Activated CD4-positive, CD25-positive, alpha-beta regulatory T cell treated with anti-CD3 and anti-CD28 coated beads, Interleukin-2, amount 50 U/mL, for 24 hours (primary cell): ENCODE data around the gene PKLR.

ENCODE experiments used
- ATAC-seq, 2 donors: fragments of 150-1000 bp; cut with Tn5 transposase; one replicate each; pipeline ENCODE4 v1.10.0; 2021; ENCODE audit warnings: mild to moderate bottlenecking in 1 of 2, moderate library complexity in 1 of 2

Gene PKLR

GRCh38 chr1:155282488-155283091, 18.6 kb downstream of the PKLR start:
- no peak for ATAC-seq

- ATAC-seq: no peak
Observed at GRCh38 chr1:155279268-155279667, 22.0 kb downstream of the PKLR start.

GRCh38 chr1:155278689-155279160, 22.5 kb downstream of the PKLR start:
- ATAC-seq: no peak

GRCh38 chr1:155277902-155278688, 23.1 kb downstream of the PKLR start:
- peak; percentile 6 to 25 for ATAC-seq

GRCh38 chr1:155277070-155277901, 24.0 kb downstream of the PKLR start, which contains the start of gene HCN3:
Gene HCN3 (plus strand): TSS chr1:155277463. CDS start chr1:155277591, 128 bp downstream.
- ATAC-seq: peak; percentile 64

- ATAC-seq: peak; percentile 88 to 90
Observed at GRCh38 chr1:155273343-155274245, 27.6 kb downstream of the PKLR start, which contains the start of gene CLK2. Gene CLK2 (minus strand): TSS chr1:155273504. CDS start chr1:155270977, 2,527 bp downstream.

GRCh38 chr1:155272466-155273342, 28.5 kb downstream of the PKLR start:
- ATAC-seq: peak; percentile 37 to 44

- ATAC-seq: no peak
Observed at GRCh38 chr1:155269381-155269780, 31.9 kb downstream of the PKLR start.

- no peak for ATAC-seq
Observed at GRCh38 chr1:155268630-155269029, 32.6 kb downstream of the PKLR start.

GRCh38 chr1:155267373-155267772, 33.9 kb downstream of the PKLR start:
- ATAC-seq: no peak

GRCh38 chr1:155266553-155266952, 34.7 kb downstream of the PKLR start:
- no peak for ATAC-seq

- no peak for ATAC-seq
Observed at GRCh38 chr1:155263067-155263466, 38.2 kb downstream of the PKLR start.

- ATAC-seq: peak; percentile 97 to 98
Observed at GRCh38 chr1:155261852-155262673, 39.2 kb downstream of the PKLR start, which contains the start of gene SCAMP3. Gene SCAMP3 (minus strand): TSS chr1:155262360. CDS start chr1:155262151, 209 bp downstream.

- ATAC-seq: peak; percentile 15 to 39
Observed at GRCh38 chr1:155261493-155261851, 39.8 kb downstream of the PKLR start.

- ATAC-seq: no peak
Observed at GRCh38 chr1:155260276-155260675, 41.0 kb downstream of the PKLR start.

- ATAC-seq: no peak
Observed at GRCh38 chr1:155256058-155256852, 45.0 kb downstream of the PKLR start.

- ATAC-seq: peak; percentile 70 to 73
Observed at GRCh38 chr1:155255243-155256007, 45.8 kb downstream of the PKLR start, which contains the start of gene ENTREP3. Gene ENTREP3 (minus strand): TSS chr1:155255483. CDS start chr1:155254877, 606 bp downstream.

- ATAC-seq: no peak
Observed at GRCh38 chr1:155254714-155255242, 46.5 kb downstream of the PKLR start.
